GM19324 (cell line): ENCODE measurements around the gene NFKB2.

Source experiments
- ATAC-seq: cut with Tn5 transposase; IDR thresholded peaks from one replicate; pipeline ENCODE4 v1.9.1; 2021; ENCODE audit warnings: mild to moderate bottlenecking, moderate library complexity; ENCODE audit not compliant: unreplicated experiment, low FRiP score

NFKB2 gene

GRCh38 chr10:102394079-102394800 is 1.3 kb upstream of the NFKB2 start:
- ATAC-seq = peak; percentile 85

GRCh38 chr10:102394801-102395399 is 605 bp upstream of the NFKB2 start:
- no peak for ATAC-seq

- no peak for ATAC-seq
Measured at GRCh38 chr10:102396317-102396650, 779 bp downstream of the NFKB2 start.

DNA sequence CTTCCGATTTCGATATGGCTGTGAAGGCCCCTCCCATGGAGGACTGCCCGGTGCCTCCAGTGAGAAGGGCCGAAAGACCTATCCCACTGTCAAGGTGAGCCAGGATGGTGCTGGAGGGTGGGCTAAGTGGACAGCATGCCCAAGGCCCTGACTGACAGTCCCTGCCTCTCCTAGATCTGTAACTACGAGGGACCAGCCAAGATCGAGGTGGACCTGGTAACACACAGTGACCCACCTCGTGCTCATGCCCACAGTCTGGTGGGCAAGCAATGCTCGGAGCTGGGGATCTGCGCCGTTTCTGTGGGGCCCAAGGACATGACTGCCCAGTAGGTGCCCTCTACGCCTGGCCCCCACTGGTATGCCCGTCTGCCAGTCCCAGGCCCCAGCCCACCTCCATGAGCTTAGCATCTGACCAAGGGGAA is 1.2 kb downstream of the NFKB2 start:
- ATAC-seq = no peak

DNA sequence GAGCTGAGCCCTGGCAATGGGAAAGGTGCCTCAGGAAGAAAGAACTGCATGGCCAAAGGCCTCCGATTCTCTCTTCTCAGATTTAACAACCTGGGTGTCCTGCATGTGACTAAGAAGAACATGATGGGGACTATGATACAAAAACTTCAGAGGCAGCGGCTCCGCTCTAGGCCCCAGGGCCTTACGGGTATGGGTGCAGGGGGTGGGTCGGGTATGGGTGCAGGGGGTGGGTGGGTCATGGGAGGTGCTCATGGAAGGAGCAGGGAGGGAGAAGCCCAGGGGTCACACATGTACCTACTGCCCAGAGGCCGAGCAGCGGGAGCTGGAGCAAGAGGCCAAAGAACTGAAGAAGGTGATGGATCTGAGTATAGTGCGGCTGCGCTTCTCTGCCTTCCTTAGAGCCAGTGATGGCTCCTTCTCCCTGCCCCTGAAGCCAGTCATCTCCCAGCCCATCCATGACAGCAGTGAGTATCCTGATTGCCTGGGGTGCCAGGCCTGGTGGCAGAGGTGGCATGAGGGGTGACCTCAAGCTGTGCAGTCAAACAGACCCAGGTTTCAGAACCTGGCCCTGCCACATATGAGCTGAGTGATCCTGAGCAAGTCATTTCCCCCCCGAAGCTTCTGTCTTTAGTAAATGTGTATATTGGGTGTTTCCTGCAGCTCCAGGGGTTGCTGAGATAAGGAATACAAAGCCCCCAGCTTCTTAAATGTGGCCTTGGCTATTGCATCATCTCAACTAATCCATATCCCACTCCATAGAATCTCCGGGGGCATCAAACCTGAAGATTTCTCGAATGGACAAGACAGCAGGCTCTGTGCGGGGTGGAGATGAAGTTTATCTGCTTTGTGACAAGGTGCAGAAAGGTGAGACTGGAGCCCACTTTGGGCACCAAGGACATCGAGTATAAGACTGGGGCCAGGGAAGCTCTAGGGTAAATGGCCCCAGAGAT is 2.0 kb downstream of the NFKB2 start:
- no peak for ATAC-seq

GRCh38 chr10:102398172-102399020 is 2.9 kb downstream of the NFKB2 start:
- ATAC-seq = no peak

- peak; percentile 39 for ATAC-seq
Measured at GRCh38 chr10:102399217-102400021, 3.9 kb downstream of the NFKB2 start.

DNA sequence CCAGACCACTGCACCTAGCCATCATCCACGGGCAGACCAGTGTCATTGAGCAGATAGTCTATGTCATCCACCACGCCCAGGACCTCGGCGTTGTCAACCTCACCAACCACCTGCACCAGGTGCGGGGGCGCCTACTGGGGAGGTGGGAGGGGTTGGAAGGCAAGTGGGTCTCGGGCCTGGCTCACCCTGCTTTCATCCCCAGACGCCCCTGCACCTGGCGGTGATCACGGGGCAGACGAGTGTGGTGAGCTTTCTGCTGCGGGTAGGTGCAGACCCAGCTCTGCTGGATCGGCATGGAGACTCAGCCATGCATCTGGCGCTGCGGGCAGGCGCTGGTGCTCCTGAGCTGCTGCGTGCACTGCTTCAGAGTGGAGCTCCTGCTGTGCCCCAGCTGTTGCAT is 4.6 kb downstream of the NFKB2 start:
- no peak for ATAC-seq

DNA sequence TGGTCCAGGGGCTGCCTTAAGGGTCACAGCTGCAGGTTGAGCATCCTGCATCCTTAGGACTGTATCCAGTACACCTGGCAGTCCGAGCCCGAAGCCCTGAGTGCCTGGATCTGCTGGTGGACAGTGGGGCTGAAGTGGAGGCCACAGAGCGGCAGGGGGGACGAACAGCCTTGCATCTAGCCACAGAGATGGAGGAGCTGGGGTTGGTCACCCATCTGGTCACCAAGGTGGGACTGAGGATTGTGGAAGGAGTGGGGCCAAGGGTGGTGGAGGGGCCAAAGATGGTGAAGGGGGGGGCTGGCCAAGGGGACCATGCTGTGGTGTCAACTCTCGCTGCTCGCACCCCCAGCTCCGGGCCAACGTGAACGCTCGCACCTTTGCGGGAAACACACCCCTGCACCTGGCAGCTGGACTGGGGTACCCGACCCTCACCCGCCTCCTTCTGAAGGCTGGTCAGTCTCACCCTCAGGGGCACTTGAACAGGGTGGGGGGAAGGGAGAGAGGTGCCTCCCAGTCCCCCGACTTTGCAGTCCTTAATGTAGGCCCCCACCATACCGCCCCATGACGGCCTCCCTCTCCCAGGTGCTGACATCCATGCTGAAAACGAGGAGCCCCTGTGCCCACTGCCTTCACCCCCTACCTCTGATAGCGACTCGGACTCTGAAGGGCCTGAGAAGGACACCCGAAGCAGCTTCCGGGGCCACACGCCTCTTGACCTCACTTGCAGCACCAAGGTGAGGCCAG is 5.3 kb downstream of the NFKB2 start:
- ATAC-seq = no peak

GRCh38 chr10:102401342-102401654 is 5.8 kb downstream of the NFKB2 start:
- ATAC-seq = no peak

DNA sequence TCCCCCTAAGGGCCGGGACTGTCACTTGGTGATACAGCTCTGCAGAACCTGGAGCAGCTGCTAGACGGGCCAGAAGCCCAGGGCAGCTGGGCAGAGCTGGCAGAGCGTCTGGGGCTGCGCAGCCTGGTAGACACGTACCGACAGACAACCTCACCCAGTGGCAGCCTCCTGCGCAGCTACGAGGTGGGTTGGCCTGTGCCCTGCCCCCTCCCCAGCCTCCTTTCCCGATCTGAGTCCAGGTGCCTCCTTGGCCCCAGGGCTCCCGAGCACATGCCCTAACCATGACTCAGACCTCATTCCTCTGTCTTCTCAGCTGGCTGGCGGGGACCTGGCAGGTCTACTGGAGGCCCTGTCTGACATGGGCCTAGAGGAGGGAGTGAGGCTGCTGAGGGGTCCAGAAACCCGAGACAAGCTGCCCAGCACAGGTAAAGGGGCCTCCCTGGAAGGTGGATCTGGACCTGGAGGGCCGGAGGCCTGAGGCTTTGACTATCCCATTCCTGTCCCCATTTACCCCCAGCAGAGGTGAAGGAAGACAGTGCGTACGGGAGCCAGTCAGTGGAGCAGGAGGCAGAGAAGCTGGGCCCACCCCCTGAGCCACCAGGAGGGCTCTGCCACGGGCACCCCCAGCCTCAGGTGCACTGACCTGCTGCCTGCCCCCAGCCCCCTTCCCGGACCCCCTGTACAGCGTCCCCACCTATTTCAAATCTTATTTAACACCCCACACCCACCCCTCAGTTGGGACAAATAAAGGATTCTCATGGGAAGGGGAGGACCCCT is 6.4 kb downstream of the NFKB2 start:
- ATAC-seq = no peak

- ATAC-seq = no peak
Measured at GRCh38 chr10:102402512-102402896, 7.0 kb downstream of the NFKB2 start.

GRCh38 chr10:102403115-102403514 is 7.6 kb downstream of the NFKB2 start:
- ATAC-seq = no peak

GRCh38 chr10:102404361-102405107 is 9.0 kb downstream of the NFKB2 start:
- ATAC-seq = no peak

DNA sequence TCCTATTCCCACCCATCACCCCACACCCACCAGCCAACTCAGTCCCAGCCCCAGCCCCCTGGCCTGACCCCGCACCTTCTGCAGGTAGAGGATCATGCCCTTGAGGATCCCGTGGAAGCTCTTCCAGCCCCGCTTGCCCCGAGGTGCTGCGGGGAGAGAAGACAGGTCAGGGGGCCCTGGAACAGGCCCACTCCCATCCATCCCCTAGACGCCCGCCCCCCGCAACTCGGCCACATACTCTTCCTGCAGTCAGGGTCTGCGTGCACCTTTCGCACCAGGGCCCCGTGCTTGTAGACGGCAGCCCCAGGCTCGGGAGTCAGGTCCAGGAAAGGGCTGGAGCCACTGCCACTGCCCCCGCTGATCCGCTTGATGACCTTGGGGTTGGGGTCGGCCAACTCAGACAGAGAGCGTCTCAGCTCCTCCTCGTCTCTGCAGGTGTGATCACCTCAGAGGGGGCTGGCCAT is 9.6 kb downstream of the NFKB2 start:
- no peak for ATAC-seq

- ATAC-seq = no peak
Measured at GRCh38 chr10:102405632-102406031, 10.1 kb downstream of the NFKB2 start.

GRCh38 chr10:102406815-102407214 is 11.3 kb downstream of the NFKB2 start:
- no peak for ATAC-seq
